Osteoblast (primary cell): ENCODE results near the gene CHPF. TPM values are rescaled to one million over a fixed set of nuclear protein-coding genes. Genes with fewer than 3 reads are reported as not detected.

Experiments used
- DNase-seq: peaks from one replicate; pipeline ENCODE4 v3.0.0; 2011; ENCODE audit warnings: low spot score, mixed read lengths; ENCODE audit not compliant: insufficient read length; ENCODE audit errors: missing footprints
- H2AFZ ChIP-seq: 2 replicates; pipeline ENCODE4 v1.6.0; 2011; ENCODE audit warnings: mild to moderate bottlenecking, low read length
- H3K27ac ChIP-seq: 2 replicates; pipeline ENCODE4 v1.5.1; 2011; ENCODE audit warnings: mild to moderate bottlenecking, low read depth, low read length, moderate library complexity
- H3K27me3 ChIP-seq: 2 replicates; pipeline ENCODE4 v1.6.0; 2012; ENCODE audit warnings: mild to moderate bottlenecking, control low read depth, inconsistent platforms, low read length, moderate library complexity; ENCODE audit not compliant: insufficient read depth
- H3K36me3 ChIP-seq: 2 replicates; pipeline ENCODE4 v1.5.1; 2011; ENCODE audit warnings: mild to moderate bottlenecking, low read length, control low read depth, moderate library complexity; ENCODE audit not compliant: insufficient read depth
- H3K4me1 ChIP-seq: 2 replicates; pipeline ENCODE4 v1.5.1; 2011; ENCODE audit warnings: mild to moderate bottlenecking, low read length, control low read depth, moderate library complexity; ENCODE audit not compliant: insufficient read depth
- H3K4me2 ChIP-seq: 2 replicates; pipeline ENCODE4 v1.6.0; 2011; ENCODE audit warnings: mild to moderate bottlenecking, low read length; ENCODE audit not compliant: insufficient read depth
- H3K4me3 ChIP-seq: fragments of 200-600 bp; sonication (generic); 3 replicates; pipeline ENCODE4 v1.5.1; 2012; ENCODE audit warnings: mild to moderate bottlenecking, low read length, inconsistent platforms; ENCODE audit not compliant: insufficient read depth
- H3K79me2 ChIP-seq: 2 replicates; pipeline ENCODE4 v1.6.0; 2012; ENCODE audit warnings: mild to moderate bottlenecking, low read length, control low read depth, inconsistent platforms; ENCODE audit not compliant: insufficient read depth
- H3K9me3 ChIP-seq: 2 replicates; pipeline ENCODE4 v1.5.1; 2011; ENCODE audit warnings: low read depth, low read length, control low read depth
- H4K20me1 ChIP-seq: 2 replicates; pipeline ENCODE4 v1.6.0; 2012; ENCODE audit warnings: mild to moderate bottlenecking, low read length, control low read depth; ENCODE audit not compliant: insufficient read depth
- CTCF ChIP-seq: IDR thresholded peaks from 2 replicates; pipeline ENCODE4 v1.5.1; 2011; ENCODE audit warnings: mild to moderate bottlenecking, low read depth, low read length, moderate library complexity; ENCODE audit errors: extremely low read depth
- total RNA-seq: library from RNA; depleted of rRNA; stranded (reverse); fragments of >200 nt; gene quantifications from 2 replicates; pipeline ENCODE4 v1.2.3, GENCODE V29; 2012

Gene CHPF
- total RNA-seq, 1 donor: 192 TPM

DNA sequence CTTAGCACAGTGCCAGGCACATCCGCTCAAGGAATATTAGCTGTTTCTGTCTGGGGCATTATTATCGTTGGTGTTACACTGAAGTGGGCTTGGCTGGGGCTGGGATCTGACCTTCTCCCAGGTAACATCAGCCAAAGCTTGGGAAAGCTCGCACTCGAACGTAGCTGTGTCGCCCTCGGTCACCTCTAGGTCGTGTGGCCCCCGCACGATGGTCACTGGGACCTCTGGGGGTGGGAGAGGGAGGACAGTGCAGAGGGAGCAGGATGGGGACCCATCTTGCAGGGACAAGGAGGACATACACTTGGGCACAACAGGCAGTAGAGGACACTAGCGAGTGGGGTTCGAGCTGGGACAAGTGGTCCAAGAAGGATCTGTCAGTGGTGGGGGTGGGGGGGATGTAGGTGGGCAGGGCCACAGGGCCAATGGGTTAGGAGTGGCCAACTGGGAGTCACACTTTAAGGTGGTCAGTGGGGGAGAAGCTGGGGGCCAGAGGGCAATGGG, 9.9 kb upstream of the CHPF start:
- Histone ChIP-seq H3K4me3 (no peak overlapping the region), H3K4me1 (peaks cover 13% of the 10 kb centered on the region), H3K27me3 (peaks cover 2% of the 10 kb centered on the region), H3K36me3 (no peaks in the 10 kb centered on the region), H3K27ac (no peak overlapping the region), H3K4me2 (no peak overlapping the region), H3K79me2 (no peaks in the 10 kb centered on the region), H2AFZ (no peak overlapping the region), H3K9me3 (no peaks in the 10 kb centered on the region), H4K20me1 (peaks cover 2% of the 10 kb centered on the region)
- TF ChIP-seq CTCF: no peak
- no peak for DNase-seq

DNA sequence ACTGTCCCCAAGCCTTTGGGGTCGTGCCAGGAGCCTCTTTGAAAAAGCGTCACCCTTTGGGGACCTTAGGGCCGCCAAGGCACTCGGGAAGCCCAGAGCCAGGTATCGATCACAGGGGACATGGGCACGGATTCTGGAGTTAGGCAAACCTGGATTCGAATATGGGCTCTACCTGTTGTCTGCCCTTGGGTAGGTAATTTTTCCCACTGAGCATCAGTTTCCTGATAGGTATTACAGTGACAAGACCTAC, 9.5 kb upstream of the CHPF start:
- H3K4me3 ChIP-seq: peak overlapping the region; percentile 76
- H3K27me3 ChIP-seq: peaks cover 2% of the 10 kb centered on the region
- no peaks in the 10 kb centered on the region for H3K79me2 ChIP-seq
- no peak overlapping the region for H3K27ac ChIP-seq
- H4K20me1 ChIP-seq: peaks cover 2% of the 10 kb centered on the region
- peaks cover 13% of the 10 kb centered on the region for H3K4me1 ChIP-seq
- no peak for TF ChIP-seq CTCF
- DNase-seq: no peak
- no peaks in the 10 kb centered on the region for H3K36me3 ChIP-seq
- H2AFZ ChIP-seq: no peak overlapping the region
- peak overlapping the region; percentile 88 for H3K4me2 ChIP-seq
- no peaks in the 10 kb centered on the region for H3K9me3 ChIP-seq

DNA sequence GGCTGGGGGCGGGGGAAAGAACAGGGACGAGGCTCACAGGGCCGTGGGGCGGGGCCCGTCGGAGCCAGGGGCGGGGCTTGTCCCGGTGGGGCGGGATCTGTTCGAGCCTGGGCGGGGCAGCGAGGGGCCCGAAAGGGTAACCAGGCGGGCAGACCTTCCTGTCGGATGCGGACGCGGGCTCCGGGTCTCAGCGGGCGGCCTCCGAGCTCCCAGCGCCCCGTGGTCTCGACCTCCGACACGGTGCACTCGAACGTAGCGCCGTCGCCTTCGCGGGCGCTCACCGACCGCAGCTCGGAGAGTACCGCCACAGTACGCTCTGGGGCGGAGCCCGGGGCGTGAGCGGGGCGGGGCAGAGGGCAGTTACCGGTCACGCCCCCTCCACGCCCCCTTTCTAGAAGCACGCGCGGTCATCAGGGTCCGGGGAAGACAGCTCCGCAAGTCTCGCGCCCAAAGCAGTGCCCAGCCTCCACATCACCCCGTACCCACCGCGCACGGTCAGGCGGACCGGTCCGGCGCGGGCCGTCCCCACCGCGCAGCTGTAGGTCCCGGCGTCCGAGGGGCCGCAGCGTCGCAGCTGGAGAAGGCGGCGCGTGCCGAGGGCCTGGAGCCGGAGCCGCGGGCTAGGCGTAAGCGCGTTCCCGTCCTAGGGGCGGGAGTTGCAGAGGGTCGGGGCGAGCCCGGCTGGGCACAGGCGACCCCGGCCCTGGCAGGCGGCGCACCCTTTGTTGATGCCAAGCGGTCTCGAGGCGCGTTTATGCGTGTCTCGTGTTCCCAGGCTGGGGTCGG, 9.0 kb upstream of the CHPF start:
- H3K36me3 ChIP-seq: no peaks in the 10 kb centered on the region
- H3K9me3 ChIP-seq: no peaks in the 10 kb centered on the region
- peaks cover 13% of the 10 kb centered on the region for H3K4me1 ChIP-seq
- H2AFZ ChIP-seq: peak overlapping the region; percentile 85
- peak overlapping the region; percentile 76 for H3K4me3 ChIP-seq
- H3K79me2 ChIP-seq: no peaks in the 10 kb centered on the region
- no peak overlapping the region for H3K27ac ChIP-seq
- H3K4me2 ChIP-seq: peak overlapping the region; percentile 88
- DNase-seq: peak; percentile 99
- H4K20me1 ChIP-seq: peaks cover 2% of the 10 kb centered on the region
- H3K27me3 ChIP-seq: peaks cover 2% of the 10 kb centered on the region
- no peak for TF ChIP-seq CTCF

DNA sequence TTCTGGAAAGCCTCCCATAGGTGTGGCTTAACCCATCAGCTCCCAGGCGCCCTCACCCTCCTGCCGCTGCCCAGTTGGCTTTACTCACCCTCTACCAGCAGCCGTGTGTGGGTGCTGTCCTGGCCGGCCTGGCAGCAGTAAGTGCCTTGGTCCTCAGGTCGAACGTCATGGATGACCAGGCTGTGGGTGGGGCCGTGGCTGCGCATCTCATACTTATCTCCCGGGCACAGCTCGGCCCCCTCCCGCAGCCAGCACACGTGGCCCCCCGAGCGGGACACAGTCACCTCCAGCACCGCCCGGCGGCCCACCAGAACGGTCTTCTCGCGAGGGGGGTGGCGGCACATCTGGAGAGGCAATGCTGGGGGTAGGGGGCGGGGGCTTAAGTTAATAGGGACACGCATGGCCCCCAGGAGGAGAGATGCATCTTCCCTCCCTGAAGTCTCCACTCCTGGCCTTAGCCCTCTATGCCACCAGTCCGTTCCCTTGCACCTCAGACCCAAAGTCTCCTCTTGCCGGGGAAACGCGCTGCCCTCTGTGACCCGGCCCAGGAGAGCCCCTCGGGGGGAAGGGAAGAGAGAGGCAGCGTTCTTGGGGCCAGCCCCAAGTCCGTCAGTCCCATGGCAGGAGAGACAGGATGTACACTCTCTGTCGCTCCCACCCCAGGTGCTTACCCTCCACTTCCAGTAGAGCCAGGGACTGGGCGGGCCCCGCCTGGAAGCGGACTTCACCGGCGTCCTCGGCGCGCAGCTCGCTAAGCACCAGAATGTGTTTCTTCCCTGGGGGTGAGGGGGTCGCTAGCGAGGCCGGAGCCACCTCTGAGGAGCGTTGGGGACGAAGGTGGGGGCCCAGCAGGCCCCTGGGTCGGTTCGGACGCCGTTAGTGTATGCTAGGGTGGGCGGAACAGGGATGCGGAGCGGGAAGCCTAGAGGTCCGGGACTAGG, 8.1 kb upstream of the CHPF start:
- no peak for TF ChIP-seq CTCF
- peak; percentile 95 for DNase-seq
- peak overlapping the region; percentile 88 for H3K4me2 ChIP-seq
- peak overlapping the region; percentile 45 for H3K27ac ChIP-seq
- H2AFZ ChIP-seq: peak overlapping the region; percentile 85
- H4K20me1 ChIP-seq: peaks cover 2% of the 10 kb centered on the region
- no peaks in the 10 kb centered on the region for H3K36me3 ChIP-seq
- peaks cover 13% of the 10 kb centered on the region for H3K4me1 ChIP-seq
- H3K9me3 ChIP-seq: no peaks in the 10 kb centered on the region
- H3K79me2 ChIP-seq: no peaks in the 10 kb centered on the region
- peak overlapping the region; percentile 76 for H3K4me3 ChIP-seq
- peaks cover 2% of the 10 kb centered on the region for H3K27me3 ChIP-seq
